Omental fat pad (tissue), 4 donors: ENCODE measurements around the gene RAB3B. TPM values are rescaled to one million over a fixed set of nuclear protein-coding genes. Genes with fewer than 3 reads are reported as not detected.

Source experiments
- ATAC-seq: fragments of 150-250 bp; one replicate; pipeline ENCODE4 v1.9.1; 2016; ENCODE audit warnings: mild to moderate bottlenecking, moderate library complexity; ENCODE audit not compliant: low FRiP score
- DNase-seq: peaks from one replicate; pipeline ENCODE4 v3.0.0-alpha.2; 2019; ENCODE audit warnings: low spot score
- total RNA-seq, 4 donors: library from RNA; depleted of rRNA; stranded (reverse); fragments of >200 nt; gene quantifications; one replicate each; pipeline ENCODE4 v1.1.0, GENCODE V29; 2016
- TF ChIP-seq, protein P1 (sequence below), 3 donors: fragments of 450-650 bp; IDR thresholded peaks; one replicate each; pipeline ENCODE4 v1.5.1; 2016 to 2017; ENCODE audit warnings: antibody characterized with exemption in 3 of 3, mild to moderate bottlenecking in 3 of 3, moderate library complexity in 2 of 3

The RAB3B gene
- total RNA-seq, 4 donors from 2014 or later, result under 0.01 to 0.12 (median under 0.01) TPM; not detected in 1

DNA sequence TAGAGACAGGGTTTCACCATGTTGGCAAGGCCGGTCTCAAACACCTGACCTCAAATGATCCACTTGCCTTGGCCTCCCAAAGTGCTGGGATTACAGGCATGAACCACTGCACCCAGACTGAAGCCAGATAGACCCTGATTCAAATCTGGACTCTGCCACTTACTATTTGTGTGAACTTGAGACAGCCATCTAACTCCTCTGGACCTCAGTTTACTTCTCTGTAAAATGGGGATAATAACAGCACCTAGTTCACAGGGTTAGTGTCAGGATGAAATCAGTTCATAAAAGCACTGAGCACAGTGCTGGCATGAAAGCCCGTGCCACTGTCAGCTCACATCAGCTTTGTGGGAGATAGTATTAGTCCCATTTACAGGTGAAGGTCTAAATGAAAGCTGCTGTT is 28.5 kb downstream of the RAB3B start:
- TF ChIP-seq, protein P1, sequence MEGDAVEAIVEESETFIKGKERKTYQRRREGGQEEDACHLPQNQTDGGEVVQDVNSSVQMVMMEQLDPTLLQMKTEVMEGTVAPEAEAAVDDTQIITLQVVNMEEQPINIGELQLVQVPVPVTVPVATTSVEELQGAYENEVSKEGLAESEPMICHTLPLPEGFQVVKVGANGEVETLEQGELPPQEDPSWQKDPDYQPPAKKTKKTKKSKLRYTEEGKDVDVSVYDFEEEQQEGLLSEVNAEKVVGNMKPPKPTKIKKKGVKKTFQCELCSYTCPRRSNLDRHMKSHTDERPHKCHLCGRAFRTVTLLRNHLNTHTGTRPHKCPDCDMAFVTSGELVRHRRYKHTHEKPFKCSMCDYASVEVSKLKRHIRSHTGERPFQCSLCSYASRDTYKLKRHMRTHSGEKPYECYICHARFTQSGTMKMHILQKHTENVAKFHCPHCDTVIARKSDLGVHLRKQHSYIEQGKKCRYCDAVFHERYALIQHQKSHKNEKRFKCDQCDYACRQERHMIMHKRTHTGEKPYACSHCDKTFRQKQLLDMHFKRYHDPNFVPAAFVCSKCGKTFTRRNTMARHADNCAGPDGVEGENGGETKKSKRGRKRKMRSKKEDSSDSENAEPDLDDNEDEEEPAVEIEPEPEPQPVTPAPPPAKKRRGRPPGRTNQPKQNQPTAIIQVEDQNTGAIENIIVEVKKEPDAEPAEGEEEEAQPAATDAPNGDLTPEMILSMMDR (IDR thresholded peaks at IDR 0.05), result no peak
- no peak for ATAC-seq
- no peak for DNase-seq

DNA sequence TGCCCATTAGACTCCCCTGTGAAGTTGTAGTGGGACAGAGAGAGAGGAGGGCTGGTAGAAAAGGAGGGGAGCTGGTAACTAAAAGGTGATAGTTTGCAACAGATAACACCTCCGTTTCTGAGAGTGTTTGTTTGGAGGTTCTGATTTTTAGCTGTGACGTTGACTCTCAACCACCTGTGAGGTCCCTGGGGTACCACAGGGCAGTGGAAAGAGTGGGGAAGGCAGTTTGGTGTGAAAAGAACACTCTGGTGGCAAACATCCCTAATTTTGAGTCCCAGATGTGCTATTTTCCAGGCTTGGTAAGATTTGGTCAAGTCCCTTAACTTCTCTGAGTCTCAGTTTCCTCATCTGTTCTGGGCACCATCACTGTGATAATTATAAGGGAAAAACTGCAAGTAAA is 29.3 kb downstream of the RAB3B start:
- TF ChIP-seq, protein P1 (IDR thresholded peaks at IDR 0.05), result no peak
- no peak for DNase-seq
- ATAC-seq, result no peak

DNA sequence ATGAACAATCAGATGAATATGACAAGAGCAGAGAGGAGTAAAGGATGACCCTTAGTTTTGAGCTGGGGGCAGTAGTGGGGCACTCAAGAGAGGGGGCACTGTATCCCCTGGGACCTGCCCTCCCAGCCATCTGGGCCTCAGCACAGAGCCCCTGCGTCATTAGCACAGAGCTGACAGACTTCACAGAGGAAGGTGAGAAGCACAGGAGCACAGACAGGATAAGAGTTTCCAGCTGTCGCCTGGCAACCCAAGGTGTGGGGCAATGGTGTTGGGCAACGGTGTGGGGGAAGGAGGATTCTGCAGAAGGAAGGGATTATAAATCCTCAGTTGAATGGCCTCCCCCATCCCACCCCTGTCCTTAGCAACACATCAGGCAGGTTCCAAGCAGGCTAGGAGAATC is 30.2 kb downstream of the RAB3B start:
- DNase-seq (no peak), ATAC-seq (no peak)
- TF ChIP-seq, protein P1 (IDR thresholded peaks at IDR 0.05), result no peak

DNA sequence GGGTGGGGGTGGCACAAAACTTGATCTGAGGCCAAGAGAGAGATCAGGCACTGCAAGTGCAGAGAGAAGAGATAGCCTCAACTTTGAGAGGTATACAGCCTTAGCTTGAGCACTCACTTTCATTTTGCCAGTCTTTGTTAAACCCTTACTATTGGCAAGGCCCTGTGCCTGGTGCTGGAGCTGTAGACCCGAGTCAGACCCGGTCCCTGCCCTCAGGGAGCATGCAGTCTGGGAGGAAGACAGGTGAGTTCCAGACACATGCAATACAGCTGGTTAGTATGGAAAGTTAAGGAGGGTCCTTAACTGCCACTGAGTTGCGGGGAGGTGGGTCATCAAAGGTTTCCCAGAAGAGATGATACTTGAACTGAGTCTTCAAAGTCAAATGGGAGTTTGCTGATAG is 31.7 kb downstream of the RAB3B start:
- DNase-seq (no peak), ATAC-seq (no peak)
- TF ChIP-seq, protein P1 (IDR thresholded peaks at IDR 0.05), result no peak

DNA sequence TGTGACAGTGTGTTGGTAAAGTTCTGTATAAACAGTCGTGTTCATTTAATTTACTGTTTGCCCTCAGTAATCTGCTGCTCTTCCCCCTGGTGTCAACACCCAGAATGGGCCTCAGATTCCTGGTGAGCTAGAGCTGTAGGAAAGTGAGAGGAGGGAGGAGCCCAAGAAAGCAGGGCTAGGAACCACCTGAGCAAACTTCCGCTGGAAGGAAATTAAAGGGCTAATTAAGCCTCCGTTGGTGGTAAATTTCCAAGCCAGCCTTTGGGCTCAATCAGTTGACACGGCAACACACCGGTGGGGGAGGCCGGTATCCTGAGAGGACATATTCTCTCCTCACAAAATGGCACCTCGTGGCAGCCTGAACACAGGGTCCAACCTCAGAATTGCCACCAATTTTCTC is 32.9 kb downstream of the RAB3B start:
- no peak for DNase-seq
- TF ChIP-seq, protein P1 (IDR thresholded peaks at IDR 0.05), result no peak
- ATAC-seq, result no peak

DNA sequence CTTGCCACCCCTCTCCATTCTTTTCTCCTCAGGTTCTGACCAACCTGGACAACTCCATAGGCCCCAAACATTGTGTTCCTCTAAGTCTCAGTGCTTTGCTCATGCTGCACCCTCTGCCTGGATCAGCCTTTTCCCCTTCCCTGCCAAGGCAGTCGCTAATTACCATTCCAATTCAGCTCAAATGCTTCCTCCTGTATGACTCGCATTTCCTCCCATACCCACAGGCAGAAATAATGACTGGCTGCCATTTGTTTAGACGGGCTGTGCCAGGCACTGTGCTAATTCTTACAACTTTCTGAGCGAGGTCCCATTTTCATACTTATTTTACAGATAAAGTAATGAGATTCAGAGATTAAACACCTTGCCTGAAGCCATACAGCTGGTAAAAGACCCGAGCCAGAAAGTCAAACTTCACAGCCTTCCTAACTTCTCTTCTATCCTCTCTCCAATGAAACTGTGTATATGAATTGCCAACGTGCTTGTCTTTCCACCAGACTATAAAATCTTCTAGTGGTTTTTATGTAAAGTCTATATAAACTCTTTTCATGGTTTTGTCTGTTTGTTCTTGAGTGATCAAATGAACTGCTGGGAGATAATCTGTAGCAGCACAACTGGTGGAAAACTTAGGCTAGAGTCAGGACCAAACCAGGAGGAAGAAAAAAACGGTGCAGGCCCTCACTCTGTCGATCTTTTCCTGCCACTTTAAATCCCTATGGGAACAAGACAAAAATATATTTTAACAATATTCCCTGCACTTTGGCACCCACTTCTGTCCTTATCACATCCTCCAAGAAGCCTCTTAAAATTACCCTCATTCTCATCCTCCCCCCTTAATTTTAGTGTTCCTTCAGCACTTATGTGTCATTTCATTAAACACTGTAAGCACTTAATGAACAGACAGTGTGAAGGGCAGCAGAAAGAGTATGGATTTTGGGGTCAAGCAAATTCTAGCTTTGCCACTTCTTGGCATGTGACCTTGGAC is 33.7 kb downstream of the RAB3B start:
- TF ChIP-seq, protein P1 (IDR thresholded peaks at IDR 0.05), result no peak
- ATAC-seq (no peak), DNase-seq (no peak)
